Endothelial cell of umbilical vein (primary cell): ENCODE measurements around the gene STK40. TPM values are rescaled to one million over a fixed set of nuclear protein-coding genes. Genes with fewer than 3 reads are reported as not detected.

Experiments
- BruUV-seq: library from RNA; stranded (reverse); fragments of 400-500 nt; replicated peaks from 2 replicates; lab custom pipeline; 2021; lab: Mats Ljungman, UMichigan
- CTCF ChIA-PET: fragments of 300-600, 350-600 bp; sonication (Branson Sonifier 250); formaldehyde crosslinking; loops from one replicate; lab custom pipeline; 2021; ENCODE audit warnings: antibody characterized with exemption, inconsistent platforms; lab: Charles Lee
- POLR2A ChIA-PET: fragments of 300-600, 350-600 bp; sonication (Branson Sonifier 250); formaldehyde crosslinking; loops from one replicate; lab custom pipeline; 2021; ENCODE audit warnings: antibody characterized with exemption, inconsistent platforms; lab: Charles Lee
- DNase-seq: peaks from one replicate; pipeline ENCODE4 v3.0.0-alpha.2; 2011; ENCODE audit warnings: low read depth, low spot score
- FAIRE-seq: peaks from 2 replicates; lab custom pipeline; 2011; peaks lifted over from hg19 to GRCh38; lab: Jason Lieb, UNC
- H2AFZ ChIP-seq: 2 replicates; pipeline ENCODE4 v1.6.0; 2012; ENCODE audit warnings: low read depth, low read length, control low read depth, inconsistent platforms
- H3K27ac ChIP-seq: 2 replicates; pipeline ENCODE4 v1.5.1; 2011; ENCODE audit warnings: low read depth, mild to moderate bottlenecking, control low read depth, low read length, moderate library complexity; ENCODE audit not compliant: insufficient read depth
- H3K27me3 ChIP-seq, 2 experiments: 2 replicates each; pipeline versions ENCODE4 v1.6.0 to v1.6.1; 2011; ENCODE audit warnings: low read length in 2 of 2, mixed read lengths in 1 of 2; ENCODE audit not compliant: control insufficient read depth in 2 of 2, insufficient read depth in 2 of 2
- H3K36me3 ChIP-seq, 2 experiments: 2 replicates in 1 of 2; 3 replicates in 1 of 2; pipeline ENCODE4 v1.5.1; 2011; ENCODE audit warnings: low read length in 2 of 2, mild to moderate bottlenecking in 1 of 2, moderate library complexity in 1 of 2; ENCODE audit not compliant: control insufficient read depth in 2 of 2, insufficient read depth in 2 of 2; ENCODE audit errors: extremely low read depth in 1 of 2
- H3K4me1 ChIP-seq: 3 replicates; pipeline ENCODE4 v1.5.1; 2011; ENCODE audit warnings: mild to moderate bottlenecking, low read length; ENCODE audit not compliant: control insufficient read depth, insufficient read depth; ENCODE audit errors: extremely low read depth
- H3K4me2 ChIP-seq: 2 replicates; pipeline ENCODE4 v1.6.1; 2011; ENCODE audit warnings: low read length, control low read depth, mixed read lengths; ENCODE audit not compliant: insufficient read depth
- H3K4me3 ChIP-seq, 3 experiments: fragments of 200-600 bp in 1 of 3; sonication (generic), shearing (Covaris generic) in 1 of 3; replicated peaks in 1 of 3; 2 replicates each; pipeline ENCODE4 v1.5.1; 2011 to 2016; ENCODE audit warnings: control low read depth in 3 of 3, low read length in 3 of 3, mild to moderate bottlenecking in 2 of 3, inconsistent platforms in 1 of 3, low read depth in 1 of 3, moderate library complexity in 1 of 3; ENCODE audit not compliant: insufficient read depth in 1 of 3
- H3K79me2 ChIP-seq: 2 replicates; pipeline ENCODE4 v1.6.0; 2012; ENCODE audit warnings: low read length, inconsistent platforms; ENCODE audit not compliant: control insufficient read depth, insufficient read depth
- H3K9ac ChIP-seq: replicated peaks from 2 replicates; pipeline ENCODE3; 2011; ENCODE audit warnings: low read length, control low read depth; ENCODE audit not compliant: insufficient read depth; ENCODE audit errors: extremely low read depth
- H3K9me1 ChIP-seq: replicated peaks from 3 replicates; pipeline ENCODE4 v1.6.0; 2011; ENCODE audit warnings: mild to moderate bottlenecking, low read length; ENCODE audit not compliant: control insufficient read depth, insufficient read depth; ENCODE audit errors: extremely low read depth
- H3K9me3 ChIP-seq: replicated peaks from 2 replicates; pipeline ENCODE4 v1.5.1; 2012; ENCODE audit warnings: low read length, inconsistent platforms; ENCODE audit not compliant: control insufficient read depth, insufficient read depth
- H4K20me1 ChIP-seq: replicated peaks from 2 replicates; pipeline ENCODE3; 2011; ENCODE audit warnings: mild to moderate bottlenecking, low read length; ENCODE audit not compliant: control insufficient read depth, insufficient read depth; ENCODE audit errors: extremely low read depth
- CTCF ChIP-seq, 2 donors: IDR thresholded peaks; 1 replicate in 1 of 2; 2 replicates in 1 of 2; pipeline ENCODE4 v1.5.1; 2011; ENCODE audit warnings: low read length in 2 of 2, mild to moderate bottlenecking in 2 of 2, moderate library complexity in 2 of 2, control low read depth in 1 of 2, inconsistent platforms in 1 of 2, low read depth in 1 of 2; ENCODE audit not compliant: insufficient read depth in 1 of 2; ENCODE audit errors: extremely low read depth in 1 of 2
- EZH2 ChIP-seq: IDR thresholded peaks from 2 replicates; pipeline ENCODE4 v1.6.1; 2012; ENCODE audit warnings: borderline replicate concordance, low read depth, mild to moderate bottlenecking, moderate library complexity, low read length, inconsistent platforms; ENCODE audit not compliant: severe bottlenecking
- FOS ChIP-seq: IDR thresholded peaks from 2 replicates; pipeline ENCODE4 v1.6.1; 2011; ENCODE audit warnings: mild to moderate bottlenecking, low read length, moderate library complexity, borderline replicate concordance; ENCODE audit not compliant: insufficient read depth
- GATA2 ChIP-seq: IDR thresholded peaks from 2 replicates; pipeline ENCODE4 v1.7.0; 2011; ENCODE audit warnings: low read depth, mild to moderate bottlenecking, moderate library complexity, mixed read lengths, low read length; ENCODE audit not compliant: insufficient read length, insufficient read depth
- MAX ChIP-seq: IDR thresholded peaks from 2 replicates; pipeline ENCODE4 v1.6.1; 2011; ENCODE audit not compliant: insufficient read depth, insufficient read length
- dilution Hi-C: fragments of 300-500 bp; cut with MboI; formaldehyde crosslinking; loops from one replicate; pipeline ENCODE4 v1.15.0; 2019; ENCODE audit warnings: low sequenced_read_pairs; ENCODE audit not compliant: extremely low pct_ligation_motif_present
- intact Hi-C: fragments of 100-400 bp; cut with micrococcal nuclease; formaldehyde crosslinking; loops from one replicate; pipeline ENCODE4 v1.10.0; 2022
- polyA plus RNA-seq, 4 experiments: library from polyadenylated mRNA; depleted of rRNA in 3 of 4; stranded (reverse) in 3 of 4; unstranded in 1 of 4; fragments of >200 nt; gene quantifications; 2 replicates each; pipeline versions ENCODE4 v1.2.1 to v1.2.3, GENCODE V29; 2011 to 2012; ENCODE audit warnings: missing spikeins in 1 of 4
- total RNA-seq: library from RNA; stranded (reverse); gene quantifications from 2 replicates; pipeline ENCODE4 v1.2.3, GENCODE V29; 2021

STK40 gene
- total and polyA plus RNA-seq, 2 donors (not counting 3 experiments of a cell fraction or from before 2014, with no cell fraction given), result 20.8 to 36.8 TPM

GRCh38 chr1:36421649-36422048, 35.9 kb upstream of the STK40 start:
- Histone ChIP-seq H3K4me1 (peaks cover 3% of the 10 kb centered on the region), H3K36me3 (no peaks in the 10 kb centered on the region), H4K20me1 (no peaks in the 10 kb centered on the region), H3K9me3 (no peaks in the 10 kb centered on the region), H2AFZ (no peak overlapping the region), H3K27ac (no peak overlapping the region), H3K9me1 (no peaks in the 10 kb centered on the region), H3K4me3 (no peak overlapping the region), H3K9ac (no peak overlapping the region), H3K4me2 (no peak overlapping the region), H3K79me2 (no peaks in the 10 kb centered on the region), H3K27me3 (no peaks in the 10 kb centered on the region)
- dilution Hi-C loops, result no loop called here
- no peak for FAIRE-seq
- intact Hi-C loops, result loop anchor here (1.0 to 2.0 kb wide), 3 partner anchors 23 to 322 kb away; partner anchors contain the start of gene SH3D21
- ChIA-PET POLR2A (interaction anchor here (0.6 kb wide), 1 partner anchor 51 kb away, joined by 4 read pairs; no protein-coding TSS in a partner anchor), CTCF (interaction anchor here (0.8 to 5.5 kb wide), 11 partner anchors 9 to 272 kb away, joined by 3 to 83 read pairs (median 5); partner anchors contain the start of genes OSCP1 and TRAPPC3)
- no peak for DNase-seq
- TF ChIP-seq EZH2, result no peak
- TF ChIP-seq FOS, result no peak
- no peak for TF ChIP-seq GATA2
- TF ChIP-seq MAX, result no peak
- no TSS peak for BruUV-seq

GRCh38 chr1:36420836-36421317, 35.2 kb upstream of the STK40 start:
- Histone ChIP-seq H3K4me3 (no peak overlapping the region), H3K9me1 (no peaks in the 10 kb centered on the region), H3K36me3 (no peaks in the 10 kb centered on the region), H3K9ac (no peak overlapping the region), H3K9me3 (no peaks in the 10 kb centered on the region), H2AFZ (peak overlapping the region; percentile 68), H3K4me1 (peaks cover 3% of the 10 kb centered on the region), H3K27me3 (no peaks in the 10 kb centered on the region), H3K27ac (no peak overlapping the region), H3K79me2 (no peaks in the 10 kb centered on the region), H3K4me2 (no peak overlapping the region), H4K20me1 (no peaks in the 10 kb centered on the region)
- dilution Hi-C loops, result no loop called here
- no peak for TF ChIP-seq FOS
- peak; percentile 96 to 97 for TF ChIP-seq CTCF (IDR thresholded peaks at IDR 0.05; ENCODE audit: extremely low read depth in 1 of 2, insufficient read depth in 1 of 2, low read depth in 1 of 2, low read length in 2 of 2)
- intact Hi-C loops, result loop anchor here (1.0 to 2.0 kb wide), 8 partner anchors 22 to 322 kb away; partner anchors contain the start of genes EVA1B, SH3D21 and TRAPPC3
- FAIRE-seq (peak; percentile 96), DNase-seq (peak; percentile 90)
- POLR2A ChIA-PET, result no interaction called here
- BruUV-seq, result no TSS peak
- CTCF ChIA-PET, result interaction anchor here (0.9 to 5.7 kb wide), 8 partner anchors 9 to 286 kb away, joined by 3 to 83 read pairs (median 8); no protein-coding TSS in a partner anchor
